SH-SY5Y (cell line): Measurements from ENCODE around the gene LAMA3.

Experiments
- GATA2 ChIP-seq: IDR thresholded peaks from 2 replicates; pipeline ENCODE4 v1.6.1; 2011; ENCODE audit warnings: mild to moderate bottlenecking, low read depth, low read length
- GATA3 ChIP-seq: IDR thresholded peaks from 2 replicates; pipeline ENCODE4 v1.6.1; 2011; ENCODE audit warnings: low read depth, mild to moderate bottlenecking, low read length, moderate library complexity

DNA sequence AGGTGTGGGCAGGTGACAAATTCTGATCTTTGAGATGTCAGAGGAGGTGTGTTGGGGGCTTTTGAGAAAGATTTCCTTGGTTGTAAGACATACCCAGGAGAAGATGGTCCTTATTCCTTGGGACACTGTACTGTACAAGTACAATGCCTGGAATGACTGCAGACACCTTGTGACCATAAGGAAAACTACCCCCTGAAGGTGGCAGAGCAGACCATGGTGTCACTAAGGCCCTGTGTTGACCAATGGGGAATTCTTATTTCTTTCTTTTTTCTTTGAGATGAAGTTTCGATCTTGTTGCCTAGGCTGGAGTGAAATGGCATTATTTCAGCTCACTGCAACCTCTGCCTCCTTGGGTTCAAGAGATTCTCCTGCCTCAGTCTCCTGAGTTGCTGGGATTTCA, 22.1 kb upstream of the LAMA3 start:
- TF ChIP-seq GATA2: no peak
- no peak for TF ChIP-seq GATA3
